Smooth muscle cell (in vitro differentiated cells): ENCODE measurements around the gene E2F4. TPM values are rescaled to one million over a fixed set of nuclear protein-coding genes. Genes with fewer than 3 reads are reported as not detected.
A peak's percentile ranks its signal among the peaks of the same experiment; 100 is the strongest.

Experiments used
- DNase-seq: peaks from one replicate; lab custom pipeline; 2025; ENCODE audit not compliant: unreplicated experiment; lab: John Stamatoyannopoulos, UW
- H2AFZ ChIP-seq: fragments of 200-600 bp; sonication (generic); 2 replicates; pipeline ENCODE4 v1.6.0; 2016; ENCODE audit warnings: antibody characterized with exemption, low read depth, mild to moderate bottlenecking
- H3F3A ChIP-seq: fragments of 200-600 bp; sonication (generic); 2 replicates; pipeline ENCODE4 v1.6.0; 2017; ENCODE audit warnings: antibody characterized with exemption, low read depth
- H3K27ac ChIP-seq: fragments of 200-600 bp; sonication (generic); 2 replicates; pipeline ENCODE4 v1.5.1; 2016; ENCODE audit warnings: low read depth, mild to moderate bottlenecking
- H3K27me3 ChIP-seq: fragments of 200-600 bp; sonication (generic); 2 replicates; pipeline ENCODE4 v1.6.1; 2016; ENCODE audit warnings: low read depth, mild to moderate bottlenecking
- H3K36me3 ChIP-seq: fragments of 200-600 bp; sonication (generic); 2 replicates; pipeline ENCODE4 v1.5.1; 2016; ENCODE audit warnings: low read depth
- H3K4me1 ChIP-seq: fragments of 200-600 bp; sonication (generic); 2 replicates; pipeline ENCODE4 v1.5.1; 2016; ENCODE audit warnings: low read depth
- H3K4me2 ChIP-seq: fragments of 200-600 bp; sonication (generic); 2 replicates; pipeline ENCODE4 v1.6.0; 2016; ENCODE audit warnings: mild to moderate bottlenecking
- H3K4me3 ChIP-seq: fragments of 200-600 bp; sonication (generic); 2 replicates; pipeline ENCODE4 v1.5.1; 2016; ENCODE audit warnings: mild to moderate bottlenecking
- H3K79me2 ChIP-seq: fragments of 200-600 bp; sonication (generic); 2 replicates; pipeline ENCODE4 v1.6.0; 2016; ENCODE audit warnings: low read depth, mild to moderate bottlenecking
- H3K9ac ChIP-seq: fragments of 200-600 bp; sonication (generic); 2 replicates; pipeline ENCODE4 v1.6.0; 2016; ENCODE audit warnings: low read depth
- H3K9me3 ChIP-seq: fragments of 200-600 bp; sonication (generic); replicated peaks from 2 replicates; pipeline ENCODE4 v1.5.1; 2016; ENCODE audit warnings: low read depth
- H4K20me1 ChIP-seq: fragments of 200-600 bp; sonication (generic); 2 replicates; pipeline ENCODE4 v1.6.0; 2016; ENCODE audit warnings: low read depth
- WGBS: methylation state at CpG from one replicate; pipeline ENCODE4 v1.1.7; 2016; ENCODE audit warnings: low lambda C conversion rate; 5-methylcytosine and 5-hydroxymethylcytosine counted together
- polyA plus RNA-seq: library from polyadenylated mRNA; unstranded; fragments of >200 nt; fragmentation: Nextera tagmentation; extraction: Ambion mirVana; gene quantifications from 2 replicates; pipeline ENCODE4 v1.2.1, GENCODE V29; 2016
- total RNA-seq: library from RNA; depleted of rRNA; stranded (reverse); fragments of >200 nt; gene quantifications from 2 replicates; pipeline ENCODE4 v1.2.3, GENCODE V29; 2014
- TF ChIP-seq, protein P1 (sequence below): fragments of 200-600 bp; sonication (generic); IDR thresholded peaks from 2 replicates; pipeline ENCODE4 v1.5.1; 2017; ENCODE audit warnings: borderline replicate concordance, mild to moderate bottlenecking, antibody characterized with exemption; ENCODE audit not compliant: insufficient read depth, poor library complexity, severe bottlenecking

The E2F4 gene
- total and polyA plus RNA-seq, 2 experiments from 2014 or later = 49.9 to 53.8 TPM

DNA sequence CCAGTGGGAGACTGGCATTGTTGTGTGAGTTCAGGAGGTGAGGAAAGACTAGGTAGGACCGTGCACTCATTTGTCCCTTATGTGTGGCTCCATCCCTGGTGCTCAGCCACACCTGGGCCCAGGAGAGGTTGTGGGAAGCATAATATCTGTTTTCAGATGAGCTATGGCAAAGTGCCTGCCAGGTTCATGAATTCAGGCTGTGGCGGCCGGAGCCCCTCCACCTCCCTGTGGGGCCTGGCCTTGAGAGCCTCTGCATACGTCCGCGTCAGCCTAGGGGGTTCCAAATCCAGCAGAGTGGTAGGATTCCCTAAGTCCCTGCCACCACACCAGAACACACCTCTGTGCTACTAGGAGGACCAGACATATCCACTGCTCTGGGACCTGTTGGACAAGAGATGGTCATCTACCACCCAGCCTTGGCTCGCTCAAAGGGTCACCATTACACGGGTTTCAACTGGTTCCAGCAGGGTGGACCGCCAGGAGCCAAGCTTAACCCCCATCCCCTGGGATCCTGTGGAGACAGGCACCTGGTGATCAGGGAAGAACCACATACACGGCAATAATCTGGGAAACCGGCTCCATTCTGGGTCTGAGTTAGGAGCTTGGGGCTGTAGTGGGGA is 43.2 kb upstream of the E2F4 start:
- DNase-seq = no peak
- Histone ChIP-seq H2AFZ (no peak overlapping the region), H3K4me3 (no peak overlapping the region), H3K4me1 (no peaks in the 10 kb centered on the region), H4K20me1 (peaks cover 15% of the 10 kb centered on the region), H3K27me3 (no peaks in the 10 kb centered on the region), H3K4me2 (no peak overlapping the region), H3K9me3 (no peaks in the 10 kb centered on the region), H3K36me3 (no peaks in the 10 kb centered on the region), H3K27ac (no peak overlapping the region), H3F3A (no peaks in the 10 kb centered on the region), H3K9ac (no peak overlapping the region), H3K79me2 (no peaks in the 10 kb centered on the region)
- TF ChIP-seq, protein P1, sequence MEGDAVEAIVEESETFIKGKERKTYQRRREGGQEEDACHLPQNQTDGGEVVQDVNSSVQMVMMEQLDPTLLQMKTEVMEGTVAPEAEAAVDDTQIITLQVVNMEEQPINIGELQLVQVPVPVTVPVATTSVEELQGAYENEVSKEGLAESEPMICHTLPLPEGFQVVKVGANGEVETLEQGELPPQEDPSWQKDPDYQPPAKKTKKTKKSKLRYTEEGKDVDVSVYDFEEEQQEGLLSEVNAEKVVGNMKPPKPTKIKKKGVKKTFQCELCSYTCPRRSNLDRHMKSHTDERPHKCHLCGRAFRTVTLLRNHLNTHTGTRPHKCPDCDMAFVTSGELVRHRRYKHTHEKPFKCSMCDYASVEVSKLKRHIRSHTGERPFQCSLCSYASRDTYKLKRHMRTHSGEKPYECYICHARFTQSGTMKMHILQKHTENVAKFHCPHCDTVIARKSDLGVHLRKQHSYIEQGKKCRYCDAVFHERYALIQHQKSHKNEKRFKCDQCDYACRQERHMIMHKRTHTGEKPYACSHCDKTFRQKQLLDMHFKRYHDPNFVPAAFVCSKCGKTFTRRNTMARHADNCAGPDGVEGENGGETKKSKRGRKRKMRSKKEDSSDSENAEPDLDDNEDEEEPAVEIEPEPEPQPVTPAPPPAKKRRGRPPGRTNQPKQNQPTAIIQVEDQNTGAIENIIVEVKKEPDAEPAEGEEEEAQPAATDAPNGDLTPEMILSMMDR = no peak
- 95% methylated on average over 11 of the region's 11 CpGs for WGBS

DNA sequence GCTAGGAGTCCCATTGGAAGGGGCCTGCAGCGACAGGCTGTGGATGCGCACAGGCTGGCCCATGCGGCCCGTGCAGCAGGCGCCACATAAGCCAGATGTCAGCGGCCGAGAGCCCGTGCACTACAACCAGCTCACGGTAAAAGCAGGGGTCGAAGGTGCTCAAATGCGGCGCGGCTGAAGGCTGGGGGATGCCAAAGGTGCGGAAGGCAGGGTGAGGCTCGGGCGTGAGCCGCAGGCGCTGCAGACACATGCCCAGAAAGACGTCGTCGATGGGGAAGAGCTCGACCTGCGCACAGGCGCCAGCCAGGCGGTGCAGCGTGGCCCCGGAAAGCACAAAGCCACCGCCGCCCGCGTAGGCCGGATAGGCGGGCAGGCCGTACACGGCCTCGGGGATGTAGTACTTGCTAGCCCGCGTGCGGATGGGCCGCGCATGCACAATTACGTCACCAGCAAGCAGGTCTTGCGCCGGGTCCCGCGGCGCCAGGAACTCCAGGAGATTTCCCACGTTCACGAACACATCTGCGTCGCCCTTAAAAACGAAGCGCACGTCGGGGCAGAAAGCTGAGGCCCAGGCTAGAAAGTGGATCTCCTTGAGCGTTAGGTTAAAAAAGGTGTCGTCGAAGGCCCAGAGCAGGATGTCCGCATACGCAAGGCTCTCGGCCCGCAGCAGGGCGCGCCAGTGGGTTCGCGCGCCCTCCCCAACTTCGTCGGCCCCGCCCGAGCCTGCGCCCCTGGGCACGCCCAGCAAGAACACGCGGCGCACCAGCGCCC is 42.5 kb upstream of the E2F4 start:
- Histone ChIP-seq H3K79me2 (no peaks in the 10 kb centered on the region), H3K27ac (no peak overlapping the region), H3K36me3 (no peaks in the 10 kb centered on the region), H4K20me1 (peaks cover 20% of the 10 kb centered on the region), H3K27me3 (peaks cover 7% of the 10 kb centered on the region), H3K4me1 (no peaks in the 10 kb centered on the region), H2AFZ (no peak overlapping the region), H3F3A (no peaks in the 10 kb centered on the region), H3K9me3 (no peaks in the 10 kb centered on the region), H3K4me3 (peak overlapping the region; percentile 72), H3K4me2 (peak overlapping the region; percentile 93), H3K9ac (no peak overlapping the region)
- TF ChIP-seq, protein P1 = no peak
- 73% methylated on average over 70 of the region's 77 CpGs for WGBS
- DNase-seq = no peak

DNA sequence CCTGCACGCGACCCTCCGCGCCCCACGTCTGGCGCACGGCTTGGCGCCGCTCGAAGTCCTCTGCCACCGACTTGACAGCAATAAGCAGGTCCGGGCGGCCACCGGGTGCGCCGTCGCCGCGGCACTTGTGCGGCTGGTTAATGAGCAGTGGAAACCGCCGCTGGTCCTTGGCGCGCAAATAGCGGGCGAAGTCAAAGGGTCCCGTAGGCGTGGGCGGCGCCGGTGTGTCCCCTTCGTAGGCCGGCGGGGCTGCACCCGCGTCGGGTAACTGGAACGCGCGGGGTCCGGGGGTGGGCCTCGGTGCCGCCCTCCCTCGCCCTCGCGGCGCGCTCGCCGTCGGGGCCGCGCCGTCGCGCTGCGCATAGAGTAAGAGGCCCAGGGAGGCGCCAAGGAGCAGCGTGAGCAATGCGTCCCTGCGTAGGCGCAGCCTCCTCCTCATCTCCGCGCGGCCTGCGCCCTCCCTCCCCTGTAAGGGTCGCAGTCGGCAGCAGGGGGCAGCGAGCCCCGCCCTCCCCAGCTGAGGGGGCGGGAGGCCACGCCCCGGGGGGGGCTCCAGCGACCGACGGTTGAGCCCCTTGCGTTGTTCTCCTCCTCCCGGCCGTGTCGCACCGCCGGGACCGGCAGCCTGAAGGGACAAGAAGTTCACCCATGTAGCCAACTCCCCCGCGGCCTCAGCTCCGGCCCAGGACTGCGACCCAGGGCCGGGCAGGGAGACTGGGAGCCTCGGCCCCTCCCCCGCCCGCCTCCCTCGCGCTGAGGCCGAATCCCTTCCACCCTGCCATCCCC is 41.7 kb upstream of the E2F4 start:
- Histone ChIP-seq H3K9me3 (no peaks in the 10 kb centered on the region), H3K36me3 (no peaks in the 10 kb centered on the region), H3K27ac (peak overlapping the region; percentile 80), H3K4me2 (peak overlapping the region; percentile 93), H4K20me1 (peaks cover 27% of the 10 kb centered on the region), H3K27me3 (peaks cover 15% of the 10 kb centered on the region), H3F3A (no peaks in the 10 kb centered on the region), H3K4me3 (peak overlapping the region; percentile 72), H3K4me1 (peaks cover 6% of the 10 kb centered on the region), H3K9ac (peak overlapping the region; percentile 81), H3K79me2 (no peaks in the 10 kb centered on the region), H2AFZ (peak overlapping the region; percentile 73)
- TF ChIP-seq, protein P1 = peak; percentile 12
- peak; percentile 73 for DNase-seq
- 7% methylated on average over 68 of the region's 94 CpGs for WGBS
